IPS-15b (cell line): ENCODE results near the gene WEE2.

Source experiments
- H3K27me3 ChIP-seq: one replicate; pipeline ENCODE4 v1.6.1; 2013; ENCODE audit warnings: low read length; ENCODE audit not compliant: control insufficient read depth, insufficient read depth
- H3K36me3 ChIP-seq: one replicate; pipeline ENCODE4 v1.6.1; 2013; ENCODE audit warnings: low read length; ENCODE audit not compliant: control insufficient read depth, insufficient read depth
- H3K4me1 ChIP-seq: one replicate; pipeline ENCODE4 v1.6.1; 2013; ENCODE audit warnings: mild to moderate bottlenecking, low read length; ENCODE audit not compliant: control insufficient read depth, insufficient read depth
- H3K4me3 ChIP-seq: one replicate; pipeline ENCODE4 v1.5.1; 2013; ENCODE audit warnings: low read depth, low read length
- H3K9ac ChIP-seq: one replicate; pipeline ENCODE4 v1.6.1; 2013; ENCODE audit warnings: low read depth, mild to moderate bottlenecking, low read length
- H3K9me3 ChIP-seq: one replicate; pipeline ENCODE4 v1.6.1; 2013; ENCODE audit warnings: mild to moderate bottlenecking, low read length; ENCODE audit not compliant: control insufficient read depth, insufficient read depth

Gene WEE2

GRCh38 chr7:141693082-141693481 is 15.1 kb upstream of the WEE2 start:
- Histone ChIP-seq H3K9ac (no peak overlapping the region), H3K36me3 (no peaks in the 10 kb centered on the region), H3K27me3 (no peaks in the 10 kb centered on the region), H3K4me3 (no peak overlapping the region), H3K9me3 (no peaks in the 10 kb centered on the region), H3K4me1 (no peaks in the 10 kb centered on the region)

GRCh38 chr7:141695803-141696289 is 12.3 kb upstream of the WEE2 start:
- H3K4me1 ChIP-seq: no peaks in the 10 kb centered on the region
- no peaks in the 10 kb centered on the region for H3K9me3 ChIP-seq
- H3K4me3 ChIP-seq: no peak overlapping the region
- H3K36me3 ChIP-seq: no peaks in the 10 kb centered on the region
- no peak overlapping the region for H3K9ac ChIP-seq
- peaks cover 4% of the 10 kb centered on the region for H3K27me3 ChIP-seq

- Histone ChIP-seq H3K9me3 (no peaks in the 10 kb centered on the region), H3K36me3 (no peaks in the 10 kb centered on the region), H3K4me1 (no peaks in the 10 kb centered on the region), H3K4me3 (no peak overlapping the region), H3K9ac (no peak overlapping the region), H3K27me3 (peaks cover 4% of the 10 kb centered on the region)
Measured at GRCh38 chr7:141696348-141696747, 11.8 kb upstream of the WEE2 start.

- no peak overlapping the region for H3K4me3 ChIP-seq
- H3K4me1 ChIP-seq: no peaks in the 10 kb centered on the region
- no peak overlapping the region for H3K9ac ChIP-seq
- peaks cover 5% of the 10 kb centered on the region for H3K27me3 ChIP-seq
- no peaks in the 10 kb centered on the region for H3K36me3 ChIP-seq
- H3K9me3 ChIP-seq: no peaks in the 10 kb centered on the region
Measured at GRCh38 chr7:141697211-141697871, 10.8 kb upstream of the WEE2 start.

GRCh38 chr7:141698247-141699015 is 9.7 kb upstream of the WEE2 start:
- no peak overlapping the region for H3K9ac ChIP-seq

GRCh38 chr7:141699860-141700259 is 8.3 kb upstream of the WEE2 start:
- H3K9ac ChIP-seq: no peak overlapping the region
- H3K4me3 ChIP-seq: no peak overlapping the region
- H3K36me3 ChIP-seq: no peaks in the 10 kb centered on the region
- H3K4me1 ChIP-seq: peaks cover 2% of the 10 kb centered on the region
- peaks cover 22% of the 10 kb centered on the region for H3K27me3 ChIP-seq
- no peaks in the 10 kb centered on the region for H3K9me3 ChIP-seq

More at GRCh38 chr7:141698247-141699015, 9.7 kb upstream of the WEE2 start:
- Histone ChIP-seq H3K9me3 (no peaks in the 10 kb centered on the region), H3K27me3 (peaks cover 16% of the 10 kb centered on the region), H3K4me1 (peaks cover 2% of the 10 kb centered on the region), H3K36me3 (no peaks in the 10 kb centered on the region), H3K4me3 (no peak overlapping the region)

- H3K9me3 ChIP-seq: no peaks in the 10 kb centered on the region
- H3K9ac ChIP-seq: no peak overlapping the region
- H3K4me1 ChIP-seq: peaks cover 2% of the 10 kb centered on the region
- peak overlapping the region; percentile 75 for H3K4me3 ChIP-seq
- H3K36me3 ChIP-seq: no peaks in the 10 kb centered on the region
- H3K27me3 ChIP-seq: peaks cover 22% of the 10 kb centered on the region
Measured at GRCh38 chr7:141700296-141700847, 7.8 kb upstream of the WEE2 start.

- Histone ChIP-seq H3K27me3 (peaks cover 22% of the 10 kb centered on the region), H3K9ac (no peak overlapping the region), H3K36me3 (no peaks in the 10 kb centered on the region), H3K9me3 (no peaks in the 10 kb centered on the region), H3K4me1 (peaks cover 2% of the 10 kb centered on the region), H3K4me3 (peak overlapping the region; percentile 75)
Measured at GRCh38 chr7:141700848-141701371, 7.2 kb upstream of the WEE2 start.

GRCh38 chr7:141701489-141702046 is 6.6 kb upstream of the WEE2 start:
- Histone ChIP-seq H3K36me3 (no peaks in the 10 kb centered on the region), H3K4me3 (peak overlapping the region; percentile 68), H3K27me3 (peaks cover 22% of the 10 kb centered on the region), H3K9ac (no peak overlapping the region), H3K9me3 (no peaks in the 10 kb centered on the region), H3K4me1 (peaks cover 2% of the 10 kb centered on the region)

- Histone ChIP-seq H3K9ac (no peak within 1 kb of the TSS), H3K4me3 (peak within 1 kb of the TSS; percentile 75), H3K4me1 (peaks cover 2% of the 10 kb centered on the region), H3K27me3 (peaks cover 22% of the 10 kb centered on the region), H3K36me3 (no peaks in the 10 kb centered on the region), H3K9me3 (no peaks in the 10 kb centered on the region)
Measured at GRCh38 chr7:141702047-141702567, 6.0 kb upstream of the WEE2 start, which contains the start of gene DENND11. Gene DENND11, minus strand, starts transcription at chr7:141702166. Its CDS starts 13 bp downstream, at chr7:141702153.

- Histone ChIP-seq H3K4me3 (peak overlapping the region; percentile 75), H3K27me3 (peaks cover 22% of the 10 kb centered on the region), H3K9me3 (no peaks in the 10 kb centered on the region), H3K4me1 (peaks cover 2% of the 10 kb centered on the region), H3K36me3 (no peaks in the 10 kb centered on the region), H3K9ac (no peak overlapping the region)
Measured at GRCh38 chr7:141702892-141703291, 5.3 kb upstream of the WEE2 start.
